ENCODE measurements around the gene TRAPPC1.
"Not testable (repeated sequence)": the region's sequence is repeated elsewhere in the genome, so short reads cannot be mapped to it uniquely, and the experiment has no call there.

The TRAPPC1 gene, protein sequence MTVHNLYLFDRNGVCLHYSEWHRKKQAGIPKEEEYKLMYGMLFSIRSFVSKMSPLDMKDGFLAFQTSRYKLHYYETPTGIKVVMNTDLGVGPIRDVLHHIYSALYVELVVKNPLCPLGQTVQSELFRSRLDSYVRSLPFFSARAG

DNA sequence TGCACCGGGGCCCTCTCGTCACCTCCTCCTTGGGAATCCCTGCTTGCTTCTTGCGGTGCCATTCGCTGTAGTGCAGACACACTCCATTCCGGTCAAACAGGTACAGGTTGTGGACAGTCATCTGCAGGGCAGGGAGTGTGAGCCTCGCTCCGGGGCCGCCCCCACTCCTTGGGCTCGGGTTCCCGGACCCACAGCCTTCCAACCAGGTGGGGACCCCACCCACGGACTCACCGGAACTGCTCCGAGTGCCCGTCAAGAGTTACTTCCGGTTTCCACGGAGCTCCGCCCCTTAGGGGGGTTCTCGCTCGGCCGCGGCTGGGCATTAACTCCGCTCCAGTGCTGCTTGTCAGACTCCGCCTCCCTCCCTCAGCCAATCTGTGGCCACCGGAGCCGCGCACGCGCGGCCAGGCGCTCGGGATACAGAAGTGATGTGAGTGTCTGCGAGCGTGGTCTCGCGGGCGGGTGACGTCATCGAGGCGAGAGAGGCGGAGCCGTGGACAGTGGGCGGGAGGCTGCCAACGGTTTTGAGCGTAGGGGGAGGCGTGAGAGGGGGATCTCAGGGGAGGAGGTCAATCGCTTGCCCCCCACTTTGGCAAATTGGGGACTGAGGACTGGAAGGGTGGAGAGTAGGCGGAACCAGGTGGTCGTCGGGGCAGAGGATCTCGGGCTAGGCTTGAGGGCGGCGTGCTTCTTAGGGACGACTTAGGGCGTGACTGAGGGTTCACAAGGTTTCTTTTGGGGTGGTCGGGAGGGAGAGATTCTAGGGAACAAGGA is at the start of gene TRAPPC1, which contains the start of gene CNTROB:
Gene TRAPPC1 (minus strand): TSS at position 238 of the 774 bp plus-strand sequence. CDS start 117 bp downstream, at position 121.
Gene CNTROB (plus strand): TSS at position 498 of the 774 bp plus-strand sequence. CDS start 874 bp downstream, outside the sequence.
- peak; percentile 99 for DNase-seq

DNA sequence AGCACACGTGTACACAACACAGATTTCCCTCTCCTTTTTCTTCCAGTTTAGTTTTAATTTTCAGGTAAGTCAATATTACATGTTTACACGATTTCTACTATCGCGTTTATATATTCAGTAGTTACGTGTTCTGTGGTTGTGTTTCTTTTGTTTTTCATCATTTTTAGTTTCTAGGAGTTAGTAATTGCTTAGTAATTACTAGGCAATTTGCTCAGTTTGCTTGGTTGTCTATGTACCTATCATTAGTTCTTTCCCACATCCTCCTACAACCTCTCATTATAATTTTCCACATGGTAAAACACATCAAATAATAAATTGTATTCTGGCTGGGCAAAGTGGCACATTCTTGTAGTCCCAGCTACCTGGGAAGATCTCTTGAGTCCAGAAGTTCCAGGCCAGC is 46.1 kb upstream of the TRAPPC1 start:
- DNase-seq: no peak

DNA sequence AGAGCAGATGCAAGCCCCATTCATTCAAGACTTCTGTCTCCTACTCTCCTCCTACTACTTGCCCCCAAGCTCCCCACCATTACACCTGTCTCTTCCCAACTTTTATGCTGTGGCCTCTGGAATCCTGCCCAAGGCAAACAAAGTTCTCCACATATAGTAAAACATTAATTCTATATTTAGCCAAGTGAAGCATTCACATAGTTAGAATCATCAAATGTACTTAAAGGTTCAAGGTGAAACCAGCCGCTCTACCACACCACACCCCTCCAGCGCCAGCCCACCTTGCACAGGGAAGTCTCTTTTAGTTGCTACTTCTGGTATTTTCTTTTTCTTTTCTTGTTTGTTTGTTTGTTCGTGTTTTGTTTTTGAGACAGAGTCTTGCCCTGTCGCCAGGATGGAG is 45.3 kb upstream of the TRAPPC1 start:
- no peak for DNase-seq

DNA sequence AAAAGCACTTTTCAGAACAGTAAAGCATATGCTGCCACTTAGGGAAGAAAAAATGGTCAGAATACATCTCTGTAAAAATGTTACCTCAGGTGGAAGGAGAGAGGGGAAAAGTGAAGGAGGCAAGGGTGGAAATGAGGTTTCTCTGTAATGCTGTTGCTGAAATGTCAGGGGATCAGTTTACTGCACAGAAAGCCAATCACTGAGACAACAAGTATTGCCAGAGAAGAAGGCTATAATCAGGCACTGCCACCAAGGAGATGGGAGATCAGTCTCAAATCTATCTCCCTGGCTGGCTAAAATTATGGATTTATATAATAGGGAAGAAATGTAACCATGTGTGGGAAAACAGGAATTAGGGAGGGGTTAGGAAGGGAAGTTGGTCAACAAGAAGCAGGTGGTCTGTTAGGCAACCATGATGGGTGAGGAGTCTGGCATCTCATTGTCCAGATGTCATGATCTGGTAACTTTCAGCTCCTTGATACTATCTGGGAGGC is 42.9 kb upstream of the TRAPPC1 start:
- no peak for DNase-seq

DNA sequence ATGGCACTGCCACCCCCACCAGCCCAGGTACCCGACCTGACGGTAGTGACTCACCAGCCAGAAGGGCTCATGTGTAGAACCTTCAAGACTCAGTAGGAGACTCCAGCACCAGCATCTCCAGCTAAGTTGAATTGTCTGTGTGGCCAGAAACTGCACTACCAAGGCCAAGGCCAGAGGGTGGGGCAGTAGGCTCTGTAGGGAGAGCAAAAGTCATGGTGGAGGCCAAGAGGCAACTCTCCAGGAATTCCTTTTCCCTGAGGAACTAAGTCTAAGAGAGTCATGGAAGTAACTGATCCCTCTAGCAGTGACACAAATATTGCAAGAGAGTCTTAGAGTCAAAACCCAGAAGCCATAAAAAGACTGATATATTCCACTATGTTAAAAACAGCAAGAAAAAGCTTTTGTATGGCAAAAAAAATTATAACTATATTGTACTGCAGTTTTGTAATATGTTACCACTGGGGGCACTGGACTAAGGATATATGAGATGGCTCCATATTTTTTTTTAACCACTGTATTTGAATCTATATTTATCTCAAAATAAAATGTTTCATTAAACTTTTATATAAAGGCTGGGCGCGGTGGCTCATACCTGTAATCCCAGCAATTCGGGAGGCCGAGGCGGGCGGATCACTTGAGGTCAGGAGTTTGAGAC is 40.5 kb upstream of the TRAPPC1 start:
- no peak for DNase-seq

DNA sequence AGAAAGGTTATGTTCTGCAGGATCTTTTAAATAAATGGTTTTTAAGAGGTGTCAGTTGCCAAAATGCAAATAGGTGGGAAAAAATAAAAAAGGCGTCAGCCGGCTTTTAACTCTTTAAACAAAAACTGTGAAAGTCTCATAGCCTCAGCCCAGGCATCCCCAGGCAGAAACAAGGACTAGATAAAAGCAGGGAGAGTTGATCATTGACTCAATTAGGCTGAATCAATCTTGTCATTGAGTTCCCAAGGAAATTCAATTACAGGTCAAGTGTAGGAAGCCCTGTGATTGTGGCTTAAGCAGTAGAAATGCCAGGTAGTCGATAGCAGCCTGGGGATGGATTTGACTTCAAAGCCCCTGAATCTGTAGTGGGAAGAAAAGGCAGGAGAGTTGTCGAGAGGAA is 39.9 kb upstream of the TRAPPC1 start:
- DNase-seq: no peak

DNA sequence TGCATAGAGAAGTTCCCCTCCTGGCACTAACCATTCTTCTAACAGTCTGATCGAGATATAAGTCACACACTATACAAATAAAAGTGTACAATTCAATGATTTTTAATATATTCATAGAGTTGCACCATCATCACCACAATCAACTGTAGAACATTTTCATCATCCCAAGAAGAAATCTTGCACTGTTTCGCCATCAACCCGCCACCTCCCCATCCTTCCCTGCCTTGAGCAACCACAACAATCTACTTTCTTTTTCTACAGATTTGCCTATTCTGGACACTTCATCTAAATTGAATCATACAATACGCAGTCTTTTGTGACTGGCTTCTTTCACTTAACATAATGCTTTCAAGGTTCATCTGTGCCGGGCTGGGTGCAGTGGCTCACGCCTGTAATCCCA is 37.7 kb upstream of the TRAPPC1 start:
- no peak for DNase-seq

DNA sequence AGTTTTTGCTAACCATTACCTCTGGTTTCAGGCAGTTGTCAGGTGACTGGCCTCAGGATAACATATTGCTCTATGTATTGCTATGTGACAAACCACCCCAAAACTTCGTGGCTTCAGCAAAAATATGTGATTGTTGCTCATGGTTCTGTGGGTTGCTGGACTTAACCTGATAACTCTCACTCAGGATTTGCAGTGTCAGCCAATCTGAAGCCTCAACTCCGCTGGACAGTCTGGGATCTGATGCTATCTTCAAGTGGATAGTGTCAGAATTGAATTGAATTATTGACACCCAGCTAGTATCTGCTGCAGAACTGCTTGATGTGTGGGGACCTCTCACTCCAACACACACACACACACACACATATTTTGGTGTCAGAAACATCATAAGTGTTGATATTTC is 36.0 kb upstream of the TRAPPC1 start:
- no peak for DNase-seq

DNA sequence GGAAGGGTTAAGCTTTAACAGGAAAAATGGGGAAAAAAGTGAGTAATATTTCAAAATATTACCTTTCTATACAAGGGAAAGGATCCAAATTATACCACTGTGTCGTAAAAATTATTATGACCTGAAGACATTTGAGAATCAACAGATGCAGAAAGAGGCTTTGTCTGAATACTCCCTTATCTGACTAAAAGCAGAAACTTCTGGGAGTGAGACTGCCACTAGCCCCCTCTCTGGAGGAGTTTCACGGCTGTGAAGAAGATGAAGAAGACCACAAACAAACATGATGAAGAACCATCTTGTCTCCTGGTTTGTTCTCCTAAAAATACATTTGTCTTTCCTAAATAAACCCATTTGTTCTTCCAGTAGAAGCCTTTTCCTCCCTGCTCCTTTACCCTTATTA is 29.7 kb upstream of the TRAPPC1 start:
- DNase-seq: no peak

DNA sequence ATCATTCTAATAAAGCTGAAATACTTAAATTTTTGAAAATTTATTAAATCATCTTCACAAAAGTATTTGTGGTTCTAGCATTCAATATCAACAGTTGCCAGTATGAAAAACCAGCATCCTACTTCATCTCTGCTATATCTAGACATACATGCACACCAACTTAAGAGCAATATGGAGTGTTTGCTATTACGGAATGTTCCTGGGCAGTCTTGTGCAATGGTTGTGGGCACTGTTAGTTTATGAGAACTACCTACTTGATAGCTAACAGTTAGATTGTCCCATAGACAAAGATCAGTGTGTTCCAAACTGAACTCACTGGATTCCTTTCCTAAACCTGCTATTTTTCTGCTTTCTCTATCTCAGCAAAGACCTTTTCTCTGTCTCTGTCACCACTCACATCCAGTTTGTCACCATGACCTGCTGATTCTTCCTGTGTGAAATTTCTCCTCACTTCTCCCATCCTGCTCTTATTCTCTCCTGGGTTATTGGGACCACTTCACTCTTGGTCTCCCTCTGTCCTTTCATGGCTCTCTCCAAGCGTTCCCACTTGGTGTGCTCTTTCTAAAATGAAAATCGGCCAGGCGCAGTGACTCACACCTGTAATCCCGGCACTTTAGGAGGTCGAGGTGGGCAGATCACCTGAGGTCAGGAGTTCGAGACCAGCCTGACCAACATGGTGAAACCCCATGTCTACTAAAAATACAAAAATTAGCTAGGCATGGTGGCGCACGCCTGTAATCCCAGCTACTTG is 27.9 kb upstream of the TRAPPC1 start:
- DNase-seq: no peak

DNA sequence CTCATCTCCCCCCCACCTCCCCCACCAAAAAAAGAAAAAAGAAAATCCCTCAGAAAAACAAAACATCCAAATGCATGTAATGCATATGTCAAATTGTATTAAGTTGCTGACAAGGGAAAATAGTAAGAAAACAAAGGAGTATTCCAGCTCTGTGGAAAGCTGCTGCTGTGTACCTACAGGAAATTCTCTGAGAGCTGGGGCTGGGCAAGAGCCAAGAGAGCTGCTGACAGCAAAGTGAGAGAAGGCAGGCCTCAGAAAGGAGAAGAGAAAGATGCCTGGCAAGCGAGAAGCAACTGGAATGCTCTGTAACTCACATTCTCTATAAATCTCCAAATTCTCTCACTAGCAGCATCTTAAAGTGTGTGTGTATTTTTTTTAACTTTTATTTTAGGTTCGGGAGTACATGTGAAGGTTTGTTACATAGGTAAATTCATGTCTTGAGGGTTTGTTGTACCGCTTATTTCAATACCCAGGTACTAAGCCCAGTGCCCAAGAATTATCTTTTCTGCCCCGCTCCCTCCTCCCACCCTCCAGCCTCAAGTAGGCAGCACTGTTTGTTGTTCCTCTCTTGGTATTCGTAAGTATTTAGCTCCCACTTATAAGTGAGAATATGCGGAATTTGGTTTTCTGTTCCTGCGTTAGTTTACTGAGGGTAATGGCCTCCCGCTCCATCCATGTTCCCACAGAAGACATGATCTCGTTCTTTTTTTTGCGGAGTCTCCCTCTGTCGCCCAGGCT is 24.7 kb upstream of the TRAPPC1 start:
- DNase-seq: no peak

DNA sequence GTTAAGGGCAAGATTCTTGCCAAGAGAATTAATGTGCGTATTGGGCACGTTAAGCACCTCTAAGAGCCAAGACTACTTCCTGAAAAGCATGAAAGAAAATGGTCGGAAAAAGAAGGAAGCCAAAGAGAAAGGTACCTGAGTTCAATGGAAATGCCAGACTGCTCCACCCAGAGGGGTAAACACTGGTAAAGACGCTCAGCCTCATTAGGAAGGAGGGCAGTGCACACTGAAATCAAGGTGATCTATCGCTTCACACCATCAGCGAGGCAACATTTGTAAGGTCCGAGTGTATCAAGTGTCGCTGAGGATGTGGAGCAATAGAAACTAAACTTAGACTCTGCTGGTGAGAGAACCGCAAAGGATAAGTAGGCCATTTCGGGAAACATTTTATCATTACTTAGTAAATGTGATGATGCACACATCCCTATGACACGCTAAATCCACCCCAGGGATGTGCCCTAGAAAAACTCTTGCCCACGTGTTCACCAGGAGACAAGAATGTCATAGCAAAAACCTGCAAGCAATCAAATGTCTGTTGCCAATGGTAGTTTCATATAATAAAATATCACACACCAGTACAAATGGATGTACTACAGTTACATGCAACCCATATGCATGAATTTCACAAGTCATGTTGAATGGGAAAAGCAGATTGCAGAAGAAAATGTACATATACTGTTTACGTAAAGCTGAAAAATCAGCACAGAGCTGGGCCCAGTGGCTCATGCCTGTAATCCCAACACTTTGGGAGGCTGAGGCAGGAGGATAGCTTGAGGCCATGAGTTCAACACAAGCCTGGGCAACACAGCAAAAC is 23.9 kb upstream of the TRAPPC1 start:
- DNase-seq: no peak

DNA sequence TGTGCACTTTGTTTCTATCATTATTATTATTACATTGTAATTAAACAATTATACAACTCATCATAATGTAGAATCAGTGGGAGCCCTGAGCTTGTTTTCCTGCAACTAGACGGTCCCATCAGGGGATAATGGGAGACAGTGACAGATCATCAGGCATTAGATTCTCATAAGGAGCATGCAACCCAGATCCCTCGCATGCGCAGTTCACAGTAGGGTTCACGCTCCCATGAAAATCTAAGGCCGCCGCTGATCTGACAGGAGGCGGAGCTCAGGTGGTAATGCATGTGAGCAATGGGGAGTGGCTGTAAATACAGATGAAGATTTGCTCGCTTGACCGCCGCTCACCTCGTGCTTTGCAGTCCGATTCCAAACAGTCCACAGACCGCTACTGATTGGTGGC is 21.5 kb upstream of the TRAPPC1 start:
- DNase-seq: not testable (repeated sequence)

DNA sequence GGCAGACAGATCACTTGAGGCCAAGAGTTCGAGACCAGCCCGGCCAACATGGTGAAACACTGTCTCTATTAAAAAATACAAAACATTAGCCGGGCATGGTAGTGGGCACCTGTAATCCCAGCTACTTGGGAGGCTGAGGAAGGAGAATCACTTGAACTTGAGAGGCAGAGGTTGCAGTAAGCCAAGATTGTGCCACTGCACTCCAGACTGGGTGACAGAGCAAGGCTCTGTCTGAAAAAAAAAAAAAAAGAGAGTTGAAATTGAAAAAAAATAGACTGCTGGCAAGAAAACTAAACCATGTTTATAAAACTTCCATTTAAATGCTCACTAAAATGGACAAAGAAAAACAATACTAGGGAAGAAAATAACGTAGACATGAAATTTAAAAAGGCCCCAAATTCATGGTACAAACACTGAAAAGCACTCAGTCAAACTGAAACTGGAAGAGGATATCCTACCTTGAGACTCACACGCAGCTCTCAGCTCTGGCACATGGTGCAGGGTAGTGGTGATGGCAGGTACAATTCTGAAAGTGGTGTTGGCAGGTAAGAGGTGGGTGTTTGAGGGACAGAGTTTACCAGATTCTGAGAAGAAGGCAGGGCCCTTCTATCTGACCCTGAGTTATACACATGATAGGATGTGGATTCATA is 19.5 kb upstream of the TRAPPC1 start:
- no peak for DNase-seq

DNA sequence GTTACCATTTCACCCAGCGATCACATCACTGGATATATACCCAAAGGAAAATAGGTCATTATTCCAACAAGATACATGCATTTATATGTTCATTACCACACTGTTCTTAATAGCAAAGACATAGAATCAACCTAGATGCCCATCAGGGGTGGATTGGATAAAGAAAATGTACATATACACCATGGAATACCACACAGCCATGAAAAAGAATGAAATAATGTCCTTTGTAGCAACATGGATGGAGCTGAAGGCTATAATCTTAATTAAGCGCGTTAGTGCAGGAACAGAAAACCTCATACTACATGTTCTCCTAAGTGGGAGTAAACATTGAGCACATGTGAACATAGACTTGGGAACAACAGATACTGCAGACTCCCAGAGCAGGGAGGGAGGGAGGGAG is 18.8 kb upstream of the TRAPPC1 start:
- DNase-seq: no peak

DNA sequence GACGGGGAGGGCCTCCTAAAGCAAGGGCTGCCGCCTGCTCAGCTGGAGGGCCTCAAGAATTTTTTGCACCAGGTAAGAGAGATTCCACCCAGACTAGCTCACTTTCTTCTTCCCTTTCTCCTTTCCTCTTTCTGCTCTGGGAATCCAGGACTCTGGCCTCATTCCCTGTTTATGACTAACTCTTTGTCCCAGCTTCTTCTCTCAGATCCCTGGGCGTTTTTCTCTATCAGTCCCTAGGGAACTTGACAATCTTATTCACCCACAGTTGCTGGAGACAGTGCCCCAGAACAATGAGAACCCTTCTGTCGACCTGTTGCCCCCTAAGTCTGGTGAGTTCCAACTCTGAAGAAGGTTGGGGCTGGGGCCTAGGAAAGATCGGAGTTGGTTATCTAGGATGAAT is 15.9 kb upstream of the TRAPPC1 start:
- DNase-seq: no peak

DNA sequence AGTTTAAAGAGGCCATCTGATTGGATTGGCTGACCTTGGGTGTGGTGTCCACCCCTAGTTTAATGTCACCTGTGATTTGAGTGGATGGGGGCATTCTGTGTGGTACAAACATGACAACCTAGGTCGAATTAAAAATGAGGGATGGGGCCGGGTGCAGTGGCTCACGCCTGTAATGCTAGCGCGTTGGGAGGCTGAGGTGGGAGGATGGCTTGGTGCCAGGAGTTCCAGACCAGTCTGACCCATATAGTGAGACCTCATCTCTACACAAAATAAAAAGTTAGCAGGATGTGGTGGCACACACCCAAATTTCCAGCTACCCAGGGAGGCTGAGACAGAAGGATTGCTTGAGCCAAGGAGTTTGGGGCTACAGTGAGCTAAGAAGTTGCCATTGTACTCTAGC is 14.7 kb upstream of the TRAPPC1 start:
- no peak for DNase-seq

DNA sequence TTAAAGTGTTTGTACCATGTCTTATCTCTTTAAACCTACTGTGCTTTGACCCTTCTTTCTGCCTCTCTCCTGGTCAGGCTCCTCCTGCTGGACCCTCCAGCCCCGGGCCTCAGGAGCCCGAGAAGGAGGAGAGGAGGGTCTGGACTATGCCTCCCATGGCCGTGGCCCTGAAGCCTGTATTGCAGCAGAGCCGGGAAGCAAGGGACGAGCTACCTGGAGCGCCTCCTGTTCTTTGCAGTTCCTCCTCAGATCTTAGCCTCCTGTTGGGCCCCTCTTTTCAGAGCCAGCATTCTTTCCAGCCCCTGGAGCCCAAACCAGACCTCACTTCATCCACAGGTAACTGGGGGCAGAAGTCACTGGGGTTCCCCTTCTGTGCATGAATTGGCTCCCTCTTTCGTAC is 13.9 kb upstream of the TRAPPC1 start:
- DNase-seq: no peak

DNA sequence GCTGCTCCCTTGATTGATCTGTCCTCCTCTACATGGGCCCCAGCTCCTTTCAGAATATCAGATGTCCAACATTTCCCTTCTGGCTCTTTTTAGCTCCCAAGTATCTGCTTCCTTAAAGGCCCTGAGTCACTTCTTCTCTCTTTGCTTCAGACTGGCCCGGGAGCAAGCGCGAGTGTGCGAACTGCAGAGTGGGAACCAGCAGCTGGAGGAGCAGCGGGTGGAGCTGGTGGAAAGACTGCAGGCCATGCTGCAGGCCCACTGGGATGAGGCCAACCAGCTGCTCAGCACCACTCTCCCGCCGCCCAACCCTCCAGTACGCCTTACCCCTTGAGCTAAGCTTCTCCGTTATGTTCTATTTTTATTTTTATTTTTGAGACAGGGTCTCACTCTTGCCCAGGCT is 12.6 kb upstream of the TRAPPC1 start:
- DNase-seq: no peak

DNA sequence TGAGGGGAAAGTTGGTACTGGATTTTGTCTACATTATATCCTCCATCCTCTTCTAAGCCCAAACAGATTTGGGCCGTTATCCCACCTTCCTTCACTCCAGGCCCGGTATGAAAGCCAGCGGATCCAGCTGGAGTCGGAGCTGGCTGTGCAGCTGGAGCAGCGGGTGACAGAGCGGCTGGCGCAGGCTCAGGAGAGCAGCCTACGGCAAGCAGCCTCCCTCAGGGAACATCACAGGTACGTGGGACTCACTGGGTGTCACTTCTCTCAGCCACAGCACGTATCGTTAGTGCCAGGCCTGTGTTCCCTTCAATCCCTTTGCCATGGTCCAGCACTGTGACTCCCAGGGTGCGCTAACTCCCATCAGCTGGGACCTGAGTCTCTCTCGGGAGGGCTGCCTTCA is 11.5 kb upstream of the TRAPPC1 start:
- DNase-seq: no peak

DNA sequence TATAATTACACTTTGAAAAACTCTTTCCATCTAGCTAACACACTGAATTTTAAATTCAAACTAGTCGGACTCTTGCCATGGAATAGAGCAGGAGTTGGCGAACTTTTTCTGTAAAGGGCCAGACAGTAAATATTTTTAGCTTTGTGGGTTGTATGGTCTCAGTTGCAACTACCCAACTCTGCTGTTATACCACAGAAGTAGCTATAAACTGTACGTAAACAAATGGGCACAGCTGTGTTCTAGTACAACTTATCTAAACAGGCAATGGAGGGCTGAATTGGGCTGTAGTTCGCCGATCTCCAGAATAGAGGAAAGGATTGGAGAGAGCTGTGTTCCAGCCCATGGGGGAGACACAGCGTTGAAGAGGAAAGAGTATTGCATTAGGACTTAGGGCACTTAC is 9.0 kb upstream of the TRAPPC1 start:
- DNase-seq: no peak

Data from NCI-H146 (cell line).